ENCODE measurements around the gene PRRG4.

Gene PRRG4

GRCh38 chr11:32897103-32897502, 67.4 kb downstream of the PRRG4 start:
- no peak for TF ChIP-seq ZFX (IDR thresholded peaks at IDR 0.05)
- TF ChIP-seq CTCF (conservative IDR thresholded peaks at IDR 0.05) = no peak
- no peak overlapping the region for H3K27ac ChIP-seq

- no peak overlapping the region for H3K27ac ChIP-seq
- TF ChIP-seq ZFX (IDR thresholded peaks at IDR 0.05) (no peak), CTCF (conservative IDR thresholded peaks at IDR 0.05) (no peak)
These were observed 69.7 kb downstream of the PRRG4 start for GRCh38 chr11:32899438-32899837.

GRCh38 chr11:32902089-32902665, 72.5 kb downstream of the PRRG4 start:
- H3K27ac ChIP-seq = peak overlapping the region; percentile 10
- TF ChIP-seq CTCF (conservative IDR thresholded peaks at IDR 0.05) (no peak), ZFX (IDR thresholded peaks at IDR 0.05) (no peak)

GRCh38 chr11:32905028-32905667, 75.4 kb downstream of the PRRG4 start:
- H3K27ac ChIP-seq = no peak overlapping the region

More at GRCh38 chr11:32905028-32905667, 75.4 kb downstream of the PRRG4 start:
- TF ChIP-seq ZFX (IDR thresholded peaks at IDR 0.05) (no peak), CTCF (conservative IDR thresholded peaks at IDR 0.05) (no peak)

Measured in C4-2B (cell line).